GM21360 (cell line): Measurements from ENCODE around the gene RNF113B.

ENCODE experiments used
- ATAC-seq: cut with Tn5 transposase; IDR thresholded peaks from one replicate; pipeline ENCODE4 v1.9.1; 2021; ENCODE audit warnings: mild to moderate bottlenecking, moderate library complexity; ENCODE audit not compliant: unreplicated experiment

The RNF113B gene

DNA sequence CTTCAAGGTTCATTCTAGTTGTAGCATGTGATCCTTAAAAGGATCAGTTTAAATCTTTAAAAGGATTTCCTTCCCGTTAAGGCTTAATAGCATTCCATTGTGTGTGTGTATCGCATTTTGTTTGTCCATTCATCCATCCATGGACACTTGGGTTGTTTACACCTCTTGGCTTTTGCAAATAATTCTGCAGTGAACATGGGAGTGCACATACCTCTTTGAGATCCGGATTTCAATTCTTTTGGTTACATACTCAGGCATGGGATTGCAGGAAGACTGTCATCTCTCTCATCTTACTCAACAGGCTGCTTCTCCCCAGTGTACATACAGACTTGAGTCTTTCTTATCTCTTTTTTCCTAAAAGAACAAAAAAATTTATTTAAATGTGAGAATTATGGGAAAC lies 1.2 kb downstream of the RNF113B start:
- no peak for ATAC-seq

DNA sequence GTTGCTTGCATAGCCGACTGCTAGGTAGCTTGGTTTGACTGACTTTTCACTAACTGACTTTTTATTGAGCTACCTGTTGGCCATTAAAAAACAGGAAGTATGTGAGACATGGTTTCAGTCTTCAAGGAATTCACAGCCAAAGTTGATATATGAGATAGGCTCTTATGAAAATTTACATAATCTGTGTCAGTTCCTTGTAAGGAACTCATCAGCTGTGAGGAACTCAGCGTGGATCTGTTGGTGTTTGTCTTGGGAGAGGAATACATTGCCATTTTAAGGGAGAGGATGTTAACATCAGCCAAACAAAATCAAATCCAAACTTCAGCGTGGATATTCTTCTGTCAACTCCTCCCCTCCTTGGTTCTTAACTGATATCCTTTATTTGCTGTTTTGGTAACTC lies 2.0 kb downstream of the RNF113B start:
- ATAC-seq: no peak

DNA sequence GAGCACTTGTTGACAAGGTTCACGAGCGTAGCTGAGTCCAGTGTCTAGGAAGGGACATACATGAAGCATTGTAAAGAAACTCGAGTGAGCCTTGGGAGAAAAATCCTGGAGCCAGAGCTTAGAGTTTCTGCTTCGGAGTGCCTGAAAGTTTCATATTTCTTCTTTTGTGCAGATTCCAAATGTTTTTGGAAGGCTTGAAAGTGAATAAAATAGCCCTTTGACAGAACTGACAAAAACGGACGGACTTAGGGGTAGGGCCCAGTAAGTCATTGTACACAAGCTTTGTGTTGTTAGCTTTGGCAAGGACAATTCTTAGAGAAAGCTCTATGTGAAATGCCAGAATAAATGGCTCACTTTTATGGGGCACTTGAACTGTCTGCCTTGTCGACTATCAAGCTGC lies 2.8 kb downstream of the RNF113B start:
- no peak for ATAC-seq

DNA sequence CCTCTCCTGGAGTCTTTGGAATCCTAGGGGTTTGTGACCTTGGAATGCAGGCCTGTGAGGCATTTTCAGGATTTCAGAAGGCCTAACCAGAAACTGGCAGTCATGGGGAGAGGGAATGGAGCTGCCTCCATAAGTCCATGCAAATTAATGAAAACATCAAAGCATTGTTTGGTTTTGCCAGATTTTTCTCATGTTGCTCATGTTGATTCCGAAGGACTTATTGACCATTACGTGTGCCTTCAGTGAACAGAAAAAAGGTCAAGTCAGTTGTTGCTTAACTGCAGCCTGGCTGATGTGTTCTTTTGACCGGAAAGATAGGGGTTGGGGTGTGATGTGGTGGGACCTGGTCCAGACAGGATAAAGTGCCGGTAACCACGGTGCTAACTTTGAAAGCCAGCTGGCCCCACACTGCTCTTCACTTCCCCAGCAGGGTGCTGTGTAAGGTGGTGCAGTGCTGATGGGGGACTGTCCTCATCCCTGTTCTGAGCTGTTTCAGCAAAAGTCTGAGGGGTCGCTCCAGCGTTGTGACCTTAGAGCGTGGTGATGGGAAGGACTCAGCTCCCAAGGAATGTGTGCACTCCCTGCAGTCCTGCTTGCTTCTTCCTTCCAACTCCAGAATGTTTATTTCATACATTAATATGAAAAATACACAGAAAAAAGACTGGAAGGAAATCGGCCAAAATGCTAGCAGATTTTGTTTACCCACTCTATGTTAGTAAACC lies 3.5 kb downstream of the RNF113B start:
- no peak for ATAC-seq

GRCh38 chr13:98172590-98173422 lies 4.3 kb downstream of the RNF113B start:
- ATAC-seq: no peak

- no peak for ATAC-seq
These were observed 5.0 kb downstream of the RNF113B start for GRCh38 chr13:98171900-98172589.

DNA sequence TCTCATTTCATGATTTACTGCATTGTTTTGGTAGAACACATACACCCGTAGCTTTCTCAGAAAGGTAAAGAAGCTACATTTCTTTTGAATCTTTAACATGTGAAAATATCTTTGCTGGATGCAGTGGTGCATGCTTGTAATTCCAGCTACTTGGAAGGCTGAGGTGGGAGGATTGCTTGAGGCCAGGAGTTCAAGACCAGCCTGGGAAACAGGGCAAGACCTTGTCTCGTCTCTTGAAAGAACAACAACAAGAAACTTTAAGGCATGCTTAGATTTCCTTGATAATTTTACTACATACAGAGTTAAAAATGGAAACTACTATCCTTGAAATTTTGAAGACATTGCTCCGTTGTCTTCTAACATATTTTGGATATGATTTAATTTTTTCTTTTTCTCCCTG lies 7.7 kb downstream of the RNF113B start:
- no peak for ATAC-seq

- no peak for ATAC-seq
These were observed 14.1 kb downstream of the RNF113B start for GRCh38 chr13:98162935-98163334.

- ATAC-seq: no peak
These were observed 18.7 kb downstream of the RNF113B start for GRCh38 chr13:98158172-98158899.

- no peak for ATAC-seq
These were observed 19.5 kb downstream of the RNF113B start for GRCh38 chr13:98157609-98158008.

DNA sequence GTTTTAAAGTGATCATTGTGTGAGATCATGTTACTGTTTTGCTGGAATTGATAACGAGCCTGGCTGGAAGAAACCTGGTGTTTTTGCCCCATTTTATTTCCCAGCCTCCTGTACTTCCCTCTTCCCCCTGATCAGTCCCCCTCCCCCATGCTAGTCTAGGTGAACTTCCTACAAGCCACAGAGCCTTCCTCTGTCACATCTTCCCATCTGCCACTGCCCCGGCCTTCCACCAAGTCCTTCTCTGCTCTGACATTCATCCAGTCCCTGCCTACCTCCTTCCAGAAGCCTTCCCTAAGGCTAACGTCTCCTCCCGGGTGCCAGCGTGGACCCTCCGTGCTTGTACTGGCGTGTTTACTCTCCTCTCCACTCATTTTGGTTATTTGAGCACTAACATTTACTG lies 19.9 kb downstream of the RNF113B start:
- ATAC-seq: no peak

- ATAC-seq: no peak
These were observed 20.8 kb downstream of the RNF113B start for GRCh38 chr13:98156259-98156658.

GRCh38 chr13:98155475-98156109 lies 21.5 kb downstream of the RNF113B start:
- no peak for ATAC-seq

GRCh38 chr13:98150832-98151479 lies 26.1 kb downstream of the RNF113B start:
- no peak for ATAC-seq

DNA sequence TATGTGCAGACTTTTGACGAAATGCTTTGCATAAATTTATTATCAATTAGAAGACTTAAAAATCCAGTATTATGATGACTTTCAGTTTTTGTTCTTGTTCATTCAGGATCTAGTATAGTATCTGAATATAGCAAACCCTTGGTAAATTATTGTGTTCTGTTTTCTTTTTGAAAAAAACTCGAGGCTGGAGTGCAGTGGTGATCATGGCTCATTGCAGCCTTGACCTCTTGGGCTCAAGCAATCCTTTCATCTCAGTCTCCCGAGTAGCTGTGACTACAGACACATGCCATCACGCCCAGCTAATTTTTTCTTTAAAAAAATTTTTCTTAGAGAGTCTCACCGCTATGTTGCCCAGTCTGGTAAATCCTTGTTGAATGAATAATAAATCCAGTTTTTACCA lies 29.5 kb downstream of the RNF113B start:
- ATAC-seq: no peak

DNA sequence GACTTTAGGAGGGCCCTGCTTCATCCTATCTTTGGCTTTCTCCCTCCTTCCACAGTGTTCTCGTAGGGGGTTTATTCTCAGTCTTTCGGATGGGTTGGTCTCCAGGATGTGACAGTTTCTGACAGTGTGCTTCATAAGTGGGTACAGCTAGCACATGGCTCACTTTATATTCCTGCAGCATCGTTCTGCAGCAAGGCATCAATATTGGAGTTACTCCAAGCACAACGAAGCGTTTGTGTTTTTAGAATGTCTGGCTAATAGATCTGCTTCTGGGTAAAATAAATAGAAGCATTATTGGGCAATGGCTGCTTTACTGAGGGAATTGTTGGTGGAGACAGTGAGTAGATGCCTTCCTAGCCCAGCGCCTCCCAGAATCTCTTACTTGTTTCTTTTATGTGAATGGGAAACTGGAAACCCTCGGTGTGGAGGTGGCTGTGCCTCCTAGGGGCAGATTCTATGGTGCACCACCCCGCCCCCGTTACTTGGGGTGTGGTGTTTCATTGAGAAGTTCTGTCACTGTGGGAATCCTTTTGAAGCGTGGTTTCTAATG lies 32.2 kb downstream of the RNF113B start:
- no peak for ATAC-seq

- no peak for ATAC-seq
These were observed 32.9 kb downstream of the RNF113B start for GRCh38 chr13:98144027-98144741.

DNA sequence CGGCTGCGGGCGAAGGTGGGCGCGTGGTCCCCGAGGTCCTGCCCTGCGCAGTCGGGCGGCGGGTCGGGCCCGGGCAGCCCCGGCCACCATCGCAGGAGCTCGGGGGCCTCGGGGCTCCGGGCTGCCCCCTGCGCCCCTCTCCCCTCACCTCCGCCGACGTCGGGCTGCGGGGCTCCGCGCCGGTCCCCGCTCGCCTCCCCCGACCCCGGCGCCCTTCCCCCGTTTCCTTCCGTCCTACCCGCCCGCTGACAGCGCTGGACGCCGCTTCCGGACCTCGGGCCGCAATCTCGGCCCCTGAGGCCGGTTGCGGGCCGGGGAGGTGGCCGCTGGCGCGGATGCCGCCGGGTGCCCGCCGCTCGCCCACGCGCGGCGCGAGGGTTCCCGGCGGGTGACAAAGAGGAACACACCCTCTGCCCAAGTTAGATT lies 33.5 kb downstream of the RNF113B start:
- no peak for ATAC-seq

DNA sequence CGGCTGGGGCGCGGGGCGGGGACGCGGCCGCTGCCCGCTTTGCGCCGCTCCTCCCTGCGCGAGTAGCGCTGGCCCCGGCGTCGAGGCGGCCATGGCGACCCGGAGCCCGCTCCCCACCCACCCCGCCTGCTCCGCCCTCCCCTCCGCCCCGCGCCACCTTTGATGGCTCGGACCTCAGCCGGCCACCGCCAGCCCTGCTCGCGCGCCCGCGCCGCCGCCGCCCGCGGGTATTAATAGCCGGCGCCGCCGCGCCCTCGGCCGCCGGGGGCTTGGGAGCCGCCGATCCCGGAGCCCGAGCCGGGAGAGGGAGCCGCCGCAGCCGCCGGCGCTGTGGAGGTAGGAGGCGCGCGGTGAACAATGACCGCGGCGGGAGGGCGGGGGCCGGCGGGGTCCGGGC lies 33.9 kb downstream of the RNF113B start:
- peak; percentile 32 for ATAC-seq
